Raji (cell line): ENCODE measurements around the gene KCNF1.

Experiments
- POLR2A ChIP-seq: IDR thresholded peaks from 2 replicates; pipeline ENCODE4 v1.6.1; 2011; ENCODE audit warnings: low read depth, low read length, control low read depth; ENCODE audit not compliant: insufficient read depth

Gene KCNF1

DNA sequence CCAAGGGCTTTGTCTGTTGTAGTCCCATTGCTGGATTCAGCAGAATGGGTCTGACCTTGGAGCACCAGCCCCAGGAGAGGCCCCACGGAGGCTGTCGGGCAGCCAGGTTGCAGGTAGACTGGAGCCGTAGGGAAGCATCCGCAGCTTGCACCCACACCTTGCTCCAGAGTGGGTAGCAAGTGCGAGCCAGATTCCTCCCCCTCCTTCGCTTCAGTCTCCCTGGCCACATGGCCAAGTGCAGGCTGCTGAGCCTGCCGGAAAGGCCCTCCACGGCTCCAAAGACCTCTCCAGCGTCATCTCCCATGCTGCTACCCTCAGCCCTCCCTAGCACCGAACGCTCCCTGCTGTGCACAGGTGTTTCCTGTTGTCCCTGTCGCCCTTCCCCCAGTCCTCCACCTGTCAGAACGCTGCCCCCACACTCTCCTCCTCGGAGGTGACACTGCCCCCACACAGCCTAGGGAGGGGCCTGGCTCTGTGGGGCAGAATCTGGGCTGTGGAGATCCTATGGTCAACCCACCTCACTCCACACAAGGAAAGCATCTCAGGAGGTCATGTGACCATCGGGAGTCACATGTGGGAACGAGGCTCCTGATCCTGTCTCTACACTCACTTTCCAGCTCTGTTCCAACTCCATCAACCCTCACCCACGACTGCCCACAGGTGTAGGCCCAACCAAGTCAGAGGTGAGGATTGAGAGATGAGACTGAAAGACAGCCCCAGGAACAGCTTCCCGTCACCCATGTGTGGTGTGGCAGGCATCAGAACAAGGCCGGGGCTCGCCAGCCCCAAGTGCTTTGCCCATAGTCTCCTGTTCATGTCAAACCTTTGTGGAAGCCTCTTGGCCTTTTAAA lies 8.3 kb downstream of the KCNF1 start:
- TF ChIP-seq POLR2A: no peak

DNA sequence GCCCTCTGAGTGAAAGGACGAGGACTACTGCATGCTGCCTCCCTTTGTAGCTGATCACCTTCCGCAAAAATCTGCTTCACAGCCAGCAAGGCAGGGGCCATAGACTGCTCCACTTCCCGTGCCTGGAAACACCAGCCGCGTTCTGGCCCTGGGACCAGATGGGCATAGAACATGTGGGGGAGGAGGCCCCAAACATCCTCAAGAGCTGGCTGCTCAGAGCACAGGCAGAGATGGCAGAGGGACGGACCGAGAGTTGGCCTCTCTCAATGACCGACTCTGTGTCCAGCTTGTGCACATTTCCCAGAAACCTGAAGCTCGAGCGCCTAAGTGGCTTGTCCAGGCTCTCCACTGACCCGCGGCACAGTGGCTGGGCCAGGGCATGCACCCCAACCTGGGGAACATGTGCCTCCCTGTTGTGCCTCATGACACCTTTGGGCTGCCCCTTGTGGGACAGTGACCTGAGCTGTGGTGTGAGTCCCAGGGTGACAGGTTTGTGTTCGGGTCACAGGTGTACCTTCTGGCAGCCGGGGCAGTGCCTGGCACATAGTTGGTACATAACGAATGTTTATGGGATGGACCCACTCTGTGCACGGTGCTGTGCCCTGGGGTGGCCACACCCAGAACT lies 9.1 kb downstream of the KCNF1 start:
- TF ChIP-seq POLR2A: no peak

DNA sequence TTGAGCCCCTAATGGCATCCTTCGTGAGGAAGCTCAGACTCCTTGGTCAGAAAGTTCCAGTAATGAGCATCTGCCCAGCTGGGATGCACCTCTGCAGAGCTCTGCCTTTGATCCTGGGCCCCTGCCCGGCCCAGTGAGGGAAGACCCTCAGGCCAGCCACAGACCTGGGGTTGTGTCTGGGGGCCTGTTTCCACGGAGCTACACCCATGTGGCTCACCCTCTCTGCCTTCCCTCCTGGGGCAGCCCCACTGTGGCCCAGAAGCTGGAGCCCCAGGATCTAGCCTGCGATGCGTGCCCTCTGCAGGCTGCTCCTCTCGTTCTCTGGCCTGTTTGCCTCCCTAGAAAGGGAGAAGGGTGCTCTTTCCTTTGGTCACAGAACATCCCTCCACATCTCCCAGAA lies 9.8 kb downstream of the KCNF1 start:
- TF ChIP-seq POLR2A: no peak

DNA sequence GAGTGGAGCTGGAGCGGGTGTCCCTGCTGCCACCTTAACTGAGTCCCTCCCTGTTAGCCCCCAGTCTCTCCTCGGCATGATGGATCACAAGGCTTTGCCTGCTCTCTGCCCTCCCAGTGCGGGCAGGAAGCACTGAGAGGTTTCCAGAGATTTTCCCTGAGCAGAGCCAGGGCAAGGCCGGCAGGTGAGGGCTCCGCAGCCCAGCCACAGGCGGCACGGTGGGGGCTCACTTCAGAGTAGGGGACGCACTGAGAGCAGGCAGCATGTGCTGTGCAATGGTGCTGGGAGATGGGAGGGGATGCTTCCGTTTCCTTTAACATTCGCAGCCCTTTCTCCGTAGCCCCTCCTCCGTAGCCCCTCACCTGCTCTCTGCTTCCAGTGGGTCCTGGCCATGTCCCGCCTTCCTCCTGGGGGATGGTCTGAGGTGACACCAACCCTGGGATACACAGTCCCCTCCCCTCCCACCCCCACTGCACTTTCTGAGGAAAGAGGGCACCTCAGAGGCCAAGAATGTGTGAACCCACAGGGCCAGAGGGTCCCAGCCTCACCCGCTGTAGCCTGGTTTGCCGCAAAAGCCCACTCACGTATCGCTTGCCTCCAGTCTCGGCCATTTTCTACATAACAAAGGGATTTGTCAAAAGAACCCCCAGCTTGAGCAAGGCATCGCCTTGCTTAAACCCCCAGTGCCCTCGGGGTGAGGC lies 10.7 kb downstream of the KCNF1 start:
- TF ChIP-seq POLR2A: no peak

DNA sequence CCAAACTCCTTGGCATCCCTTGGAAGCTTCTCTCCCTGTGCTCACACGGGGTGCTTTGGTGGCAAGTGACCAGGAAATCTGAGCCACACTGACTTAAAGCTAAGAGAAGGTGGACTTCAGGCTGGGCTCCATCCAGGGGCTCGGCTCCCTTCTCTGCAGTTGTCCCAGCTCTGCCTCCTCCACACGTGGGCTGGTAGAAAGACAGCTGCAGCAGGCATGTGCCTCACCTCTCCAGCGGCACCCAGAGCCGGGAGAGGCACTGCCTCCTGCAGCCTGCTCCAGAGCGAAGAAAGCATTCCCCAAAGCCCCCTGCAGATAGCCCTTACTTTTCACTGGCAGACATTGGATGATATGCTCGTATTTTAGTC lies 11.3 kb downstream of the KCNF1 start:
- no peak for TF ChIP-seq POLR2A

DNA sequence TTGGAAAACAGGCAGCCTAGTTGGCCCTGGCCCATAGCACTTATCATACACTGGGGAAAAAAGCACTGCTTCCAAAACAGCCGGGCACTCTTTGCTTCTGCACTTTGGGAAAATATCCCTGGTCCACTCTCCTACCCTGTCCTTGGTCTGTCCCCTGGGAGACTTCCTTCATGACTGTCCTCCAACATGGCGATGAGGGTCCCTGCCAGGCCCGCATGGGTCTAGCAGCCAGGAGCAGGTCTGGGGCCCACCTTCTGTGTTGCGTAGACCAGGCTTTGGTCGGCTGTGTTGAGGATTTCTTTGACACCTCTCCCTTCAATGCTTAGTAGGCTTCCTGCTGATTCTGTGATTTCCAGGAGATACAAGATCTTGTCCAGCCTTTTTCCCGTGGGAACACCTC lies 12.2 kb downstream of the KCNF1 start:
- TF ChIP-seq POLR2A: no peak

DNA sequence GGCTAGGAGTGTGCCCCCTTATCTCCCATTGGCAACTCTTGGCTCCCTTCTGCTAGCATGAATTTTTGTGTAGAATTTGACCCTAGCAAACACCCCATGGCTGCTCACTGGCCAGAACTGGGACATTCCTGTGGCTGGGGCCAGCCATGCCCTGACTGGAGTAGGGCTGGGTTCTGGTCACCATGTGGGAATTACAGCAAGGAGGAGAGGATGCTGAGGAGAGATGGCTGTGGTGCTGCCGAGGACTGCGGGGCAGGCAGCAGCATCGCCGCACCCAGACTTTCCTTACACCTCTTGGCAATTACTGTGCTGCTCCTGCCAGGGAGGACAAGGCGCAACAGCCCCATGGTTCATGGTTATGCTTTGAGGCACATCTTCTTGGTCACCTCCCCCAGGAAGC lies 12.7 kb downstream of the KCNF1 start:
- TF ChIP-seq POLR2A: no peak

DNA sequence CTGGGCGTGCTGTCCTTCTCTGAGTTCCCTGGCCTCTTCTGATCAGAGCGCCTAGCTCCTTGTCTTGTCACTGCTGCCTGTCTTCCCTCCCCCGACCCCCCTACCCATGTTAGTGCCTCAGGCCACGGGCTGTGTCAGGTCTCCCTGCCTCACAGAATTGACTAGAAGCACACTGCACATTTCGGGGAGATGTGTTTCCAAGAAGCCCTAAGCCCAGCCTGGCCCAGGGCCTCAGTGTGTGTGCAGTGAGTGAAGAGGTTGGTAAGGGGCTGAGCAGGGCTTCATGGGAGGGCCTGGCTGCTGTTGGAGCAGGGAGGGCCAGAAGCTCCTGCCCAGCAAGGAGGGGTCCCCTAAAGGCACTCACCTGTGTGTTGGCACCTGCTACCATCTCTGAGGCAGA lies 13.1 kb downstream of the KCNF1 start:
- no peak for TF ChIP-seq POLR2A

DNA sequence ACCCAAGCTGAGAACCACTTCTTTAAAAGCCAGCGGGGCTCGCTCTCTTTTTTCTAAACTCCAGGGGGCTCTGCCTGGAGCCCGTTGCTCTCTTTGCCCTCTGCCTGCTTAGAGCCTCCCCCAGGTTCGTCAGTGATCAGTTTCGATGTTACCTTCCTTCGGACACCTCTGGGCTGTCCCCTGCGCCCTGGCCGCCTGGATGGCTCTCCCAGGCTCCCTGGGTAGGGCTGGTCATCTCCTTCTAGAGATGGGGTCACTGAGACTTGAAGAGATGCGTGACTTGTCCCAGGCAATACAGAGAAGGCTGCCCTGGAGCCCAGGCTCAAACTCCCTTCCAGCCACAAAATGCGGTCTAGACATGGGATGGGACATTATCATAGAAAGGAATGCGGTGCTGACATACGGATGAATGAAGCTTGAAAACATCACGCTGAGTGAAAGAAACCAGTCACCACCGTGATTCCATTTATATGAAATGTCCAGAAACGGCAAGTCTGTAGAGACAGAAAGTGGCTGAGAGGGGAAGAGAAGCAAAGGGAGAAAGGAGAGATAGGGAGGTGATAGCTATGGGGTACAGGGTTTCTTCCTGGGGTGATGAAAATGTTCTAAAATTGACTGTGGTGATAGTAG lies 14.6 kb downstream of the KCNF1 start:
- TF ChIP-seq POLR2A: no peak

DNA sequence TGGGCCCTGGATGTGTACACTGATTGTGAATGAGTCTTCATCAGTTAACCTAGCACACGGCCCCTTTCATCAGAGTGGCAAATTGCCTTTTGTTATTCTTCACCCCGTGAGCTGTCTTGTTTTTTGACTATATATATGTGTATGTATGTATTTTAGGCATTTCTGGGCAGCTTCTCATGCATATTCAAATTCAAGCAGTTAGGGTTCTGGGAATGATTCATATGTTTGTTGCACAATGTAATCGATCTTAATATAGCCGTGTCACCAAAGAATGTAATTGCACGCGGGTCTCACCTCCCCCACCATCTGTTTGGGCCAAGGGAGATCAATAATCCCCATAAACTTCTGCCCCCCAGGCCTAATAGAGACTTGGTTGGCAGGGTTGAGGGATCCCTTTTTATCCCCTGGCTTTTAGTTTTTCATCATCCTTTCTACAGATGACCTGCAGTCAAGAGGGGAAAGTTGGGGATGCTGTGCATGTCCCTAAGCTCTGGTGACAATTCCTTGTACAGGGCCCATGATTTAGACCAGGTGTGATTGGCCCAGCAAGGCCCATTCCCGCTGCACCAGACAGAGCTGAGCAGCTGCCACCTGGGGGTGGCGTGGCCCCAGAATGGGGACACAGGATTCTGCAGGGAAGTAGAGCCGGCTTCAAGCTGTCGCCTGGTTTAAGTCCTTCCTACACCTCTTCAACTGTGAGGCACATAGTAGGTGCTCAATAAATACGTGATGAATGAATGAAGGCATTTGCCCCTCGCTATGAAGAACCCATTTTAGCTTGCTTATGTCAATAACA lies 19.2 kb downstream of the KCNF1 start:
- no peak for TF ChIP-seq POLR2A

DNA sequence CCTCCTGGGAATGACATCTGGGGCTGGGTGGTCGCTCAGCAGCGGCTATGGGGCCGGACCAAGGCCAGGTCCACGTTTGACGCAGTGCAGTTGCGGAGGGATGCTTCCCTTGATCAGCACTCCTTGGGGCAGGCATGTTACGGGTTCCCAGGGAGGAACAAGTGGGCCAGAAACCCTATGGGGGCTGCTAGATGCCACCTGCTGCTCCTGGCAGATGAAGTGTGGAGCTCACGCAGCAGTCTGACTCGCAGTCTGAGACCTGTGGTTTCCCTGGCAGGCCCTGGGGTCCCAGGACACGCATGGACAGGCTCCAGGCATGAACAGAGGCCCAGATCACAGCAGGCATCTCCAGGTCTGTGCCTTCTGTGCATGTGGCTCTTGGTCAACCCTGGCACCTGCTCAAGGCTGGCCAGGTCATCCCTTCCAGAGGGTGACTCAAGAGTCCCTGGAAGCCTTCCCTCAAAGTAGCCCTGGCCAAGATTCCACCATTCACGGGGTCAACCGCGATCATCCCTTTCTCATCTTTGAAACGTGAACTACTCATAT lies 20.0 kb downstream of the KCNF1 start:
- TF ChIP-seq POLR2A: no peak

DNA sequence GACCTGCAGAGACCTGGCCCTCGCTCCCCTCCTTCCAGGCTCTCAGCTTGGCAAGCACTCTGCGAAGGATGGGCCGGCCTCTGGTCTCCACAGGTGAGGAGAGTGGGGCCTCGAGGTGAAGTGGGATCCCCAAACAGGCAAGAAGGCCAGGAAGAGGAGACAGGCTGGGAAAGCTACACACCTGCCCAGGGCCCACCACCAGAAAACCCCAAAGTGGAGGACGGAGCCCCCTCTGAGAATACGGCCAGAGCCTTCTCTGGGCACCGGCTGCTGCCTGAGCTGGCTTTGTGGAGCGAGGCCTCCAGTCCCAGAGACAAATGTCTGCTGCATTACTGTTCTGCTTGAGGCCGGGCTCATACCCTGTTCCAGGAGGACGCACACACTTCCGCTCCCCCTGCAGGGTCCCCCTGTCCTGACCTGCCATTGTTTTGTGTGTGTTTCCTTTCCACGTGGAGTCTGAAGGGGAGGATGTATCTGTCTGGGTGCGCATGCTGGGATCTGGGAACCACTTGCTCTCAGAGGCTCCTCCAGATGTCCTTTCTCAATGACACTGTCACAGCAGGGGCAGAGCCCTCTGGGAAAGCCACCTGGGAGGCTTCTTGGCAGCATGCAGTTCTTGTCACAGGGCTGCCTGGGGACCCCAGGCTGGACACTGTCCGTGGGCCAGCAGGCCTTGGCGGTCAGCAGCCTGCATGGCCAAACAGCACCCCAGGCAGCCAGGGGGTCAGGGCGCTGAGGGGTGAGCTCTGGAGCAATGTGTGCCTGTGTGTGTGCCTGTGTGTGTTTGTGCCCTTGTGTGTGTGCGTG lies 20.8 kb downstream of the KCNF1 start:
- TF ChIP-seq POLR2A: no peak

DNA sequence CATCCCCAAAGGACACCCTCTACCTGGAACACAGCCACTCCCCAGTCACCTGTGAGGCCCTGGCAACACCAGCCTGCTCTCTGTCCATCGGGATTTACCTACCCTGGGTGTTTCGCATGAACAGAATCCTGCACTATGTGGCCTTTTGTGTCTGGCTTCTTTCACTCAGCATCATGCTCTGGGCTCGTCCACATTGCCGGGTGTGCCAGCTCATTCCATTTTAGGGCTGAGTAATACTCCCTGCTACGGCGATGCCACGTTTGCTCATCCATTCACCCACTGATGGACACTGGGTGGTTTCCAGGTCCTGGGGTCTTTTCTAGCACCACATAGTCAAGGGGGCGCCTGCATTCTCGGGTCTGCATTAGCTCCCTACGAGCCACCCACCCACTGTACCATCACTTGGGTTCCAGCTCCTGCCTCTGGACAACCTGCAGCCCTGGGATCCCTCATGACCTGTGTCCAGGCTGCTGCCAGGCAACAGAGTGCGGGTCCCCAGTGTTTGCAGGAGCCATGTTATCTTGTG lies 22.0 kb downstream of the KCNF1 start:
- TF ChIP-seq POLR2A: no peak

DNA sequence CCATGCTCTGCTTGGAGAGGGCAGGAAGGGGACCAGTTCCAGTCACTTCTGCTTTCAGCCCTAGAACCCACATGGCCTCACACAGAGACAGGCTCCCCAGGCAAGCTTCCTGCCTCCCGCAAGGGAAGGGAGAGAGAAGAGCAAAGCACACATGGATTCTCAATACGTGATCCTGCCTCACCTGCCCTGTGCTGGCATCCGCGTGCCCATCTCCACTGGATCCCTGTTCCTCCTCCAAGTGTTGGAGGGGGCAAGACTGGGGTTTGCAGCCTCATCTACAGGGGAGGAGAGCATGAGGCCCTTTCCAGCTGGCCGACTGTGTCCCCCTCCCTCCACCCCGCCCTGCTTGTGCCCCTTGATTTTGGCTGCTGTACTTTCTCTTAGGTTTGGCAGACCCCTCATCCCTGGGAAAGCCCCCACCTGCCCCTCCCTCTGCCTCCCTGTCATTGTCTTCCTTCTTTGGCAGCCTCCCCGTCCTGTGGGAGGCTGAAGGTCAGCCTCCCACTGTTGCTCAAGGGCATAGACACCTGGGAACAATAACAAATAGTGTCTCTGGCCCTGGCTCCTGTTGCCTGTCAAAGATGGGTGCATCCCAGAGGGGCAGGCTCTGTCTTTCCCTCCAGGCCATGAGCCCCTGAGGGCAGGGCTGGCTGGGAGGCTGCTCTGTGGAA lies 22.7 kb downstream of the KCNF1 start:
- TF ChIP-seq POLR2A: no peak

DNA sequence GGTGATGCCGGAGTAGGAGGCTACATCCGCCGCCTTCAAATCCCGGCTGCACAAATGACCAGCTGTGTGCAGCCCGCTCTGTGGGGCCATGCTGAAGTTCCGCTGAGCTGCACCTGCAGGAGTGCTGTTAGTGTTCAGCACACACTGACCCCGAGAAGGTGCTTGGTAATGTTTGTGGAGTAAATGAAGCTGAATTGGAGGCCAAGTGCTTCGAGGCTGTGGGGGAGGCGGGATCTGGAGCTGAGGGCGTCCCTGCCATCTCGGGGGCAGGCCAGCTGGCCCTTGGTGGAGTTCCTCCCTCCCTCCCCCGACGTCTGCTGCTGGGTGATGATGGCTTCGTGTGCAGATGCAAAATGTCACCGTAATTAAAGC lies 23.2 kb downstream of the KCNF1 start:
- TF ChIP-seq POLR2A: no peak
